ENCODE results near the gene NPIPA3.
"Not testable (repeated sequence)": the region's sequence is repeated elsewhere in the genome, so short reads cannot be mapped to it uniquely, and the experiment has no call there.

DNA sequence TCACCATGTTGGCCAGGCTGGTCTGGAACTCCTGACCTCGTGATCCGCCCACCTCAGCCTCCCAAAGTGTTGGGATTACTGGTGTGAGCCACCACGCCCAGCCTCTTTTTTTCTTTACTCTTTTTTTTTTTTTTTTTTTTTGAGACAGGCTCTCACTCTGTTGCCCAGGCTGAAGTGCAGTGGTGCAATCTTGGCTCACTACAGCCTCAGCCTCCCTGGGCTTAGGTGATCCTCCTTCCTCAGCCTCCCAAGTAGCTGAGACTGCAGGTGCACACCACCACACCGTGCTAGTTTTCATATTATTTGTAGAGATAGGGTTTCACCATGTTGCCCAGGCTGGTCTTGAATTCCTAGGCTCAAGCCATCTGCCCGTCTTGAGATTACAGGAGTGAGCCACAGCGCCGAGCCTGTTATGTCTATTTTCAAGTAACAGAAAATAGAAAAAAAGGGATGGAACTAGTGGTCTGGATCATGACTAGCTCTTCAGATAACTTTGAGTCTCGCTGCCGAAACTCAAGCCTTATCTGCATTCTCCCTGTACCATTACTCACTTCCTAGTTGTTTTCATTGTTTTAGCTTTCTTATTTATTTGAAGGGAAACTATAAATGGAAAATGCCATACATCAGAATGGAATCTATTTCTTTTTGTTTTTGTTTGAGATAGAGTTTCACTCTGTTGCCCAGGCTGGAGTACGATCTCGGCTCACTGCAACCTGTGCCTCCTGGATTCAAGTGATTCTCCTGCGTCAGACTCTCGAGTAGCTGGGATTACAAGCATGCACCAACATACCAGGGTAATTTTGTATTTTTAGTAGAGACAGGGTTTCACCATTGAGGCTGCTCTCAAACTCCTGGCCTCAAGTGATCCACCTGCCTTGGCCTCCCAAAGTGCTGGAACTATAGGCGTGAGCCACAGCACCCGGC is 17.1 kb upstream of the NPIPA3 start:
- TF ChIP-seq, protein P1, sequence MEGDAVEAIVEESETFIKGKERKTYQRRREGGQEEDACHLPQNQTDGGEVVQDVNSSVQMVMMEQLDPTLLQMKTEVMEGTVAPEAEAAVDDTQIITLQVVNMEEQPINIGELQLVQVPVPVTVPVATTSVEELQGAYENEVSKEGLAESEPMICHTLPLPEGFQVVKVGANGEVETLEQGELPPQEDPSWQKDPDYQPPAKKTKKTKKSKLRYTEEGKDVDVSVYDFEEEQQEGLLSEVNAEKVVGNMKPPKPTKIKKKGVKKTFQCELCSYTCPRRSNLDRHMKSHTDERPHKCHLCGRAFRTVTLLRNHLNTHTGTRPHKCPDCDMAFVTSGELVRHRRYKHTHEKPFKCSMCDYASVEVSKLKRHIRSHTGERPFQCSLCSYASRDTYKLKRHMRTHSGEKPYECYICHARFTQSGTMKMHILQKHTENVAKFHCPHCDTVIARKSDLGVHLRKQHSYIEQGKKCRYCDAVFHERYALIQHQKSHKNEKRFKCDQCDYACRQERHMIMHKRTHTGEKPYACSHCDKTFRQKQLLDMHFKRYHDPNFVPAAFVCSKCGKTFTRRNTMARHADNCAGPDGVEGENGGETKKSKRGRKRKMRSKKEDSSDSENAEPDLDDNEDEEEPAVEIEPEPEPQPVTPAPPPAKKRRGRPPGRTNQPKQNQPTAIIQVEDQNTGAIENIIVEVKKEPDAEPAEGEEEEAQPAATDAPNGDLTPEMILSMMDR (IDR thresholded peaks at IDR 0.05), result not testable (repeated sequence)
- TF ChIP-seq POLR2A, EP300 (IDR thresholded peaks at IDR 0.05): not testable (repeated sequence)
